ENCODE data around the gene MAP2K3.
"Not testable (repeated sequence)": the region's sequence is repeated elsewhere in the genome, so short reads cannot be mapped to it uniquely, and the experiment has no call there.

DNA sequence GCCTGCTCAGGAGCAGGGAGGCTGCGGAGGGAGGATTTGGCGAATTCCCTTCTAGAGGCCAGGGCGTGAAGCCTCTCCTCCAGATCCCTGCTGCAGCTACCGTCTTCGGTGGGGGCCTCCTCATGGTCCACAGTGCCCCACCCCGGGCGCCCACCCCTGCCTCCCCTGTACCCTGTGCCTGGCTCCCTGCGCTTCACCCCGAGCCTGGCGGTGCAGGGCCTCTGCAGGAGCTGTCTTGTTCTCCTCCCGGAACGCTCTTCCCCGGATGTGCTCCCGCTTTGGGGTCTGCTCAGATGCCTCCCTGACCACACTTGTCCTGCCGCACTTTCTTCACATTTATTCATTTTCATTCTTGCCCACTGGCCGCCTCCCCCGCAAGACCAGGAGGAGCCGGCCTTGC is 33.3 kb downstream of the MAP2K3 start:
- TF ChIP-seq CTCF, POLR2A (IDR thresholded peaks at IDR 0.05): not testable (repeated sequence)

All from adrenal gland (tissue), 5 donors.